ENCODE results near the gene PPP1R11. TPM values are rescaled to one million over a fixed set of nuclear protein-coding genes. Genes with fewer than 3 reads are reported as not detected.
A peak's percentile ranks its signal among the peaks of the same experiment; 100 is the strongest.

Gene PPP1R11
- total and polyA plus RNA-seq, 4 donors = 19.6 to 97.7 (median 67.0) TPM

DNA sequence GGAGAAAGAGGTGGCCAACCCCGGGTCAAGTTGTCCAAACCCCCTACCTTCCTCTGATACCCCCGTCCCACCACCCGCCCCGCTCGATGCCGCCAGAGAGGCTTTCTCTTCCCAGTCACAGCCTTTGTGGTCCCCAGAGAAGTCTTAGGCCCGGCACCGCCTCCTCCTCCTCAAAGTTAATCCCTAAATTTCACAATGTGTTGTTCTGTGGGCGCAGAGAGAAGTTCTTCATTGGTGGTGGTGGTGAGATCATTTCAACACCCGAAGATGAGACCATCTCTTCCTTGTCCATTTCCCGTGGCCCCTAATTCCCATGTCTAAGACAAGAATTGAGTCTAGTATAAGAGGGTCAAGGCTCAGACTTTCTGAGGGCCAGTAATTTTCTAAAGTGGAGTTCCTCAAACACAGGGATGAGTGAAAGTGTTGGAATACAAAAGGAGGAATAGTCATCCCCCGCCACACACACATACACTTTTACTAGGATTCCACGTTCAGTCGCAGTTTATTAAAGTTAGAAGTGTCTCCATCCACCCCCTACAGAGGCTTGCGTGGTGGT is 35.5 kb downstream of the PPP1R11 start:
- no peak for DNase-seq (ENCODE audit: low read depth in 4 of 6, low spot score in 6 of 6)
- H3K27me3 ChIP-seq (ENCODE audit: control insufficient read depth, insufficient read depth, low read length) = peaks cover 90% of the 10 kb centered on the region

DNA sequence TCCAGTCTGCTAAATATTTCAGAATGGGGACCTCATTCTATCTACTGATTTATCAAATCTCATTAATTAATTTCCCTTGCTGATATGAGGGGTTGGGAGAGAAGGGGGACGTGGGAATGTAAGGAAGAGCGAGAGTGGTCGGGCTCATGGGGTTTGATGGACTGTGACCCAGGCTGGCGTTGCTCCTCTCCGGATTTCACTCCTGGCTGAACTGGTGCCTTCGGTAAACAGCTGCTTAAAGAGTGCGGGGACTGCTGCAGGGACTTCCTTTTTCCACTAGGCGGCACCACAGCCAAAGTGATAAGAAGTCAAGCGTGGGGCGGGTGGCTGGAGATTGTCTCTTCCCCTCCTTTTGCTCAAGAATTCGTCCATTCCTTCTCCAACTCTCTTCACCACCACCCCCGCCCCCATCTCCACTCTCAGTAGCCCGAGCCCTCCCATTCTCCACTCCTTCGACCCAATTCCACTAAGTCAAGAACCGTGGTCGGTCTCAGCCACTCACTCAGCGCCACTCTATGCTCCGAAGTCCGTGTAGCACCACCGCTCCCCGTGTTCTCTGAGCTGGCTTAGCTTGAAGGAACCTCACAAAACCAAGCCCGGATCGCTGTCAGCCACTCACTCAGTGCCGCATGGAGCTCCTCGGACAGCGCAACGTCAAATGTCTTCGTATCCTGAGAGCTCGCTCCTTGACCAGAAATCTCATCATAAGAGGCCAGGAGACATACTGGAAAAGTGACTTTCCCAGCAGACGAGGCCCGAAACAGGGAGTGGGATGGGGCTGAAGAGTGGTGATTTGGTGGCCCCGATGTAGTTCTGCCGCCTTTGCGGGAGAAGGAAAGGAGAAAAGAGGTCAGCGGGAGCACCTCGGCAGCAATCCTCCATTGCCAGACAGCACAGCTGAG is 36.2 kb downstream of the PPP1R11 start:
- Histone ChIP-seq H3K27ac (ENCODE audit: low read depth, low read length) (no peak overlapping the region), H3K9me3 (ENCODE audit: control insufficient read depth, insufficient read depth, low read length) (no peaks in the 10 kb centered on the region), H3K4me3 (ENCODE audit: low read depth, low read length) (peak overlapping the region; percentile 28), H3K27me3 (ENCODE audit: control insufficient read depth, insufficient read depth, low read length) (peaks cover 89% of the 10 kb centered on the region), H3K36me3 (ENCODE audit: control insufficient read depth, insufficient read depth, low read length) (no peaks in the 10 kb centered on the region), H3K4me1 (ENCODE audit: control insufficient read depth, insufficient read depth, low read length) (peaks cover 30% of the 10 kb centered on the region)
- DNase-seq (ENCODE audit: low read depth in 4 of 6, low spot score in 6 of 6) = peak in 5 of 6 donors; percentile 57 to 93 (median 77)
- WGBS (ENCODE audit: insufficient coverage) = 6% methylated on average over 31 of the region's 36 CpGs

More for the DNA sequence above, 35.5 kb downstream of the PPP1R11 start:
- Histone ChIP-seq H3K27ac (ENCODE audit: low read depth, low read length) (no peak overlapping the region), H3K4me1 (ENCODE audit: control insufficient read depth, insufficient read depth, low read length) (peaks cover 30% of the 10 kb centered on the region), H3K36me3 (ENCODE audit: control insufficient read depth, insufficient read depth, low read length) (no peaks in the 10 kb centered on the region), H3K4me3 (ENCODE audit: low read depth, low read length) (peak overlapping the region; percentile 19), H3K9me3 (ENCODE audit: control insufficient read depth, insufficient read depth, low read length) (no peaks in the 10 kb centered on the region)
- no CpG with 5 or more reads among the region's 15 CpGs for WGBS (ENCODE audit: insufficient coverage)

DNA sequence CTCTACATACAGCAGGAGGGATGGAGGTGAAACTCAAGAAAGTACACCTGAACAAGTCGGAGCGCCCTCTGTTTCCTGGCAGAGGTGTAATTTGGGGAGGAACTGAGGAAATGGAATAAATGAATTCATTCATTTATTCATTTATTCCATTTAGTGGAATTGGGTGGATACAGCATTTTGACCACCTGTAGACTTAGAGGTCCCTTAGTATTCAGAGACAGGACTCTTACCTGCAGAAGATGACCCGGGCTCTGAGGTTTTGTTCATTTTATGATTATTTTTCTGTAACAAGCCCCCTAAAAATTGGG is 36.8 kb downstream of the PPP1R11 start:
- H3K4me1 ChIP-seq (ENCODE audit: control insufficient read depth, insufficient read depth, low read length) = peaks cover 30% of the 10 kb centered on the region
- no peaks in the 10 kb centered on the region for H3K9me3 ChIP-seq (ENCODE audit: control insufficient read depth, insufficient read depth, low read length)
- no peak overlapping the region for H3K4me3 ChIP-seq (ENCODE audit: low read depth, low read length)
- no peaks in the 10 kb centered on the region for H3K36me3 ChIP-seq (ENCODE audit: control insufficient read depth, insufficient read depth, low read length)
- H3K27ac ChIP-seq (ENCODE audit: low read depth, low read length) = no peak overlapping the region
- WGBS (ENCODE audit: insufficient coverage) = no CpG with 5 or more reads among the region's 3 CpGs
- peaks cover 88% of the 10 kb centered on the region for H3K27me3 ChIP-seq (ENCODE audit: control insufficient read depth, insufficient read depth, low read length)
- DNase-seq (ENCODE audit: low read depth in 4 of 6, low spot score in 6 of 6) = no peak

DNA sequence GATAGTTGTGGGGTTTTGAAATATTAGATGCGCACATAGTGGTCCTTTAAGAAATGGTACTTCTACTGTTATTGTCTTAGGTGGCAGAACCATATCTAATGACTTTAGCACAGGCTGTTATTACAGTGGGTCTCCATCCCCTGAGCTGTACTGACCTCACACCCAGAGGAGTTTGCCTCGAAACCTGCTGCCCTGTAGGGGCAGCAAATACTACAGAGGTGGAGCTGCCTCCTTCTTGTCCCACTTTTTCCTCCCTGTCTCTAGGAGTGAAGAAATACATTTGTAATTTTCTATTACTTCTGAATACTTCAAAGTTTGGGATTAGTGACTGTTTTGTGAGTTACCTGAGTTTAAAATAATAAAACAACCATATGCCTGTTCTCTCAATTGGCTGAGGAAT is 37.7 kb downstream of the PPP1R11 start:
- H3K9me3 ChIP-seq (ENCODE audit: control insufficient read depth, insufficient read depth, low read length) = no peaks in the 10 kb centered on the region
- no peak for DNase-seq (ENCODE audit: low read depth in 4 of 6, low spot score in 6 of 6)
- H3K4me1 ChIP-seq (ENCODE audit: control insufficient read depth, insufficient read depth, low read length) = peaks cover 30% of the 10 kb centered on the region
- no peaks in the 10 kb centered on the region for H3K36me3 ChIP-seq (ENCODE audit: control insufficient read depth, insufficient read depth, low read length)
- no peak overlapping the region for H3K4me3 ChIP-seq (ENCODE audit: low read depth, low read length)
- peaks cover 85% of the 10 kb centered on the region for H3K27me3 ChIP-seq (ENCODE audit: control insufficient read depth, insufficient read depth, low read length)
- no peak overlapping the region for H3K27ac ChIP-seq (ENCODE audit: low read depth, low read length)
- no CpG with 5 or more reads among the region's 2 CpGs for WGBS (ENCODE audit: insufficient coverage)

DNA sequence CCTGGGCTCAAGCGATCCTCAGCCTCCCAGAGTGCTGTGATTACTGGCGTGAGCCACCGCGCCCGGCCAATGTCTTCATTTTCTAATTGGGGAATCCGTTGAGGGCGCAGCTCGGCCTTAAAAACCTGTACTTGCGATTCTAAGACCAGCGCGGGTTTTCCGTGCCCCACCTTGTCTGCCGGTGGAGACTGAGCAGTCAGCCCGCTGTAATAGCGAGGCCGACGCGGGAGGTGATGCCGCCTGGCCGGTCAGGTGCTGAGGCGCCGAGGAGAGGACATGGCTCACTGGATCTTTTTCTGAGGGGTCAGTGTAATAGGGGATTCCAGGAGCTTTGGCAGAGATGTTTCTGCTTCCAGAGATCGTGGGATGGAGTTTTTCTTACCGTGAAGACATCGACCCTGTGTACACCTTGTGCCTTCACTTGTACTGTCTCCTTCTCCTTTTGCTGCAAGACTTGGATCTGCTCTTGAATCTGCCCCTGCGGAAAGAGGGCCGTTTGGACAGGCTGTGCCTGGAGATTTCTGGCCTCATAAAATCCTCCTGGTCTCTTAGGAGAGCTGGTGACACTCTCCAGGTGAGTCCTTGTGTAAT is 44.4 kb downstream of the PPP1R11 start:
- WGBS (ENCODE audit: insufficient coverage) = 46% methylated on average over 27 of the region's 27 CpGs
- no peaks in the 10 kb centered on the region for H3K4me1 ChIP-seq (ENCODE audit: control insufficient read depth, insufficient read depth, low read length)
- peaks cover 67% of the 10 kb centered on the region for H3K27me3 ChIP-seq (ENCODE audit: control insufficient read depth, insufficient read depth, low read length)
- no peak overlapping the region for H3K27ac ChIP-seq (ENCODE audit: low read depth, low read length)
- H3K36me3 ChIP-seq (ENCODE audit: control insufficient read depth, insufficient read depth, low read length) = no peaks in the 10 kb centered on the region
- no peaks in the 10 kb centered on the region for H3K9me3 ChIP-seq (ENCODE audit: control insufficient read depth, insufficient read depth, low read length)
- DNase-seq (ENCODE audit: low read depth in 4 of 6, low spot score in 6 of 6) = no peak
- H3K4me3 ChIP-seq (ENCODE audit: low read depth, low read length) = no peak overlapping the region

DNA sequence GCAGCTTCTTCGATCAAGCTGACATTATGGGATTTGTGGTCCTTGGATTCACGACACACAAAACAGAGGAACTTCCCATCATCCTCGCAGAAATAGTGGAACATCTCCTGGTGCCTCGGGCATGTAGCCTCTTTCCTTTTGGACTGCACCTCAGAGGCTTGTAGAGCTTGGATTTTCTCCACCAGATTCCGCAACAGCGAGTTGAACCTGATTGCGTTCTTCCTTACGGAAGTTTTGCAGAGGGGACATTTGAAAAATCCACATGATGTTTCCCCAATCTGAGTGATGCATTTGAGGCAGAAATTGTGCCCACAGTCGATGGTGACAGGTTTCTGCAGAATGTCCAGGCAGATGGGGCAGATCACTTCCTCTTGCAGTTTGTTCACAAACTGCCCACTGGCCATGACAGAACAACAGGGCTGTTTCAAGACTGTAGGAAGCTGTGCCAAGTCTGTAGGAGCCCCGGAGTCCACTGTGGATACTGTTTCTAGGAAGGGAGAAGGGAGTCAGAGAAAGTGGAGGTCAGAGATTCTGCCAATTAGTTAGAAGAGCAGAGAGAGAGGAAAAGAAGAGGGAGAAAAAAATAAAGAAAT is 45.5 kb downstream of the PPP1R11 start:
- peaks cover 60% of the 10 kb centered on the region for H3K27me3 ChIP-seq (ENCODE audit: control insufficient read depth, insufficient read depth, low read length)

DNA sequence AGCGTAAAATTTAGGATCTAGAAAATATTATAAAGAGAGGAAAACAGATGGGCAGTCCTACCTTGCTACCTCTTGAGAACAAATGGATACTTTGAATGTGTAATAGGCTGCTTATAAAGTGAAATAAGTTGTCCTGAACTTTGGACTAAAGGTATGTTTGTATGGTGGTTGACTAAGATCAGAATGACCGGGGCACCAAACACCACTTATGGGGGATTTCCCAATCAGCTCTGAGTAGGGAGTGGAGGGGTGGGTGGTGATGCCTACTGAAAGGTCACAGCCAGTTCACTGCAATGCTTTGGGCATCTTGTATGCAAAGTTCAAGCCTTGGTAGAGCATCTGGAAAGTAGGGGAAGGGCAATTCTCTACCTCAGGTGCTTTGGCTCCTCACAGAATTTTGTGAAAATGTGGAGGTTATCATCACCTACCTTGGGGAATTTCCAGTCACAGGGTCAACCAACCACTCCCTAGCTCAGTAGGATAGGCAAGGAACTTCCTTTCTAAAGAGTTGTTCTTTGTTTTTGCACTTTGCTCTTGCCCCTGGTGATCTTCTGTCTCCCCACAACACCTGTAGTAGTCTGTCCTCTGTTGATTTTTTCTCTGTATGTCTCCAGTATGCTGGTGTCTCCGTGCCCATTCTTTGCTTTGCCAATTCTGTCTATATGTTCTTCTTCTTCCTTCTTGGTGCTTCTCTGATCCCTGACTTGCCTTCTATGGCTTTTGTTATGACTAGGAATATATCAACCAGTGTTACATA is 46.2 kb downstream of the PPP1R11 start, which contains the start of gene TRIM31:
TSS of gene TRIM31 (minus strand) at position 88 of the 757 bp plus-strand sequence. CDS start 285 bp downstream, outside the sequence.
- H3K27ac ChIP-seq (ENCODE audit: low read depth, low read length) = no peak within 1 kb of the TSS
- H3K4me1 ChIP-seq (ENCODE audit: control insufficient read depth, insufficient read depth, low read length) = no peaks in the 10 kb centered on the region
- H3K36me3 ChIP-seq (ENCODE audit: control insufficient read depth, insufficient read depth, low read length) = no peaks in the 10 kb centered on the region
- peaks cover 55% of the 10 kb centered on the region for H3K27me3 ChIP-seq (ENCODE audit: control insufficient read depth, insufficient read depth, low read length)
- no peak for DNase-seq (ENCODE audit: low read depth in 4 of 6, low spot score in 6 of 6)
- no peak within 1 kb of the TSS for H3K4me3 ChIP-seq (ENCODE audit: low read depth, low read length)
- H3K9me3 ChIP-seq (ENCODE audit: control insufficient read depth, insufficient read depth, low read length) = no peaks in the 10 kb centered on the region
- WGBS (ENCODE audit: insufficient coverage) = 62% methylated on average over 2 of the region's 3 CpGs

More for the DNA sequence above, 45.5 kb downstream of the PPP1R11 start:
- Histone ChIP-seq H3K9me3 (ENCODE audit: control insufficient read depth, insufficient read depth, low read length) (no peaks in the 10 kb centered on the region), H3K4me3 (ENCODE audit: low read depth, low read length) (no peak overlapping the region), H3K36me3 (ENCODE audit: control insufficient read depth, insufficient read depth, low read length) (no peaks in the 10 kb centered on the region), H3K4me1 (ENCODE audit: control insufficient read depth, insufficient read depth, low read length) (no peaks in the 10 kb centered on the region), H3K27ac (ENCODE audit: low read depth, low read length) (no peak overlapping the region)
- DNase-seq (ENCODE audit: low read depth in 4 of 6, low spot score in 6 of 6) = no peak
- 76% methylated on average over 10 of the region's 10 CpGs for WGBS (ENCODE audit: insufficient coverage)

DNA sequence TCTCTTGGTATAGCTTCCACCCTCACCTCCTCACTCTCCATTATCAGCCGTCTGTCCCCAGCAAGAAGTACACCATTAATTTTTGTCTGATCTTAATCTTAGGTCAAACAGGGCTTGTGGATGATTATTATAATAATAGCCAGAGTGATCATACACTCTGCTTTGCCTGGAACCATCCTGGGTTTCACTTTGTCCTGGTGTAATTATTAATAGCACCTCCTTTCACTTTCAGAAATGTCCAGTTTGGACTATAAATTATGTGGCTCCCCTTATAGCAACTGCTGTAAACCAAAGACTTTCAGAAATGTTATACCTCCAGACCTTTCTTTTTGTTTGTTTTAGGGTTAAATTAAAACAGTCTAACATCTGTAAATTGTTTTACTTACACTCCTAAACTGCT is 46.8 kb downstream of the PPP1R11 start:
- H3K27me3 ChIP-seq (ENCODE audit: control insufficient read depth, insufficient read depth, low read length) = peaks cover 50% of the 10 kb centered on the region
- H3K9me3 ChIP-seq (ENCODE audit: control insufficient read depth, insufficient read depth, low read length) = no peaks in the 10 kb centered on the region
- no peaks in the 10 kb centered on the region for H3K4me1 ChIP-seq (ENCODE audit: control insufficient read depth, insufficient read depth, low read length)
- H3K4me3 ChIP-seq (ENCODE audit: low read depth, low read length) = no peak overlapping the region
- H3K36me3 ChIP-seq (ENCODE audit: control insufficient read depth, insufficient read depth, low read length) = no peaks in the 10 kb centered on the region
- no CpG with 5 or more reads among the region's 1 CpG for WGBS (ENCODE audit: insufficient coverage)
- DNase-seq (ENCODE audit: low read depth in 4 of 6, low spot score in 6 of 6) = no peak
- H3K27ac ChIP-seq (ENCODE audit: low read depth, low read length) = no peak overlapping the region

DNA sequence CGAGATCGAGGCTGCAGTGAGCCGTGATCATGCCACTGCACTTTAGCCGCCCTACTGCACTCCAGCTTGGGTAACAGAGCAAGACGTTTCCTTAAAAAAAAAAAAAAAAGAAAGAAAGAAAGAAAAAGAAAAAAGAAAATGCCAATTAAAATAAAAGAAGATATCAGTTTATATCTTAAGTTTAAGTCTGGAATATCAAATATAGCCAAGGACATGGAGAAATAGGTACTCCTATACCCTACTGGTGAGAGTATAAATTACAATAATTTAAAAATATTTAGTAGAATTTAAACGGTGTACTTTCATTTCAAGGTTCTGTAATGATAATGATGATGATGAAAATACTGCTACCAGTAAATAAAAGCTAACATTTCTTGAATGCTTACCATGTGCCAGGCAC is 49.7 kb downstream of the PPP1R11 start:
- Histone ChIP-seq H3K36me3 (ENCODE audit: control insufficient read depth, insufficient read depth, low read length) (no peaks in the 10 kb centered on the region), H3K9me3 (ENCODE audit: control insufficient read depth, insufficient read depth, low read length) (no peaks in the 10 kb centered on the region), H3K4me3 (ENCODE audit: low read depth, low read length) (no peak overlapping the region), H3K4me1 (ENCODE audit: control insufficient read depth, insufficient read depth, low read length) (no peaks in the 10 kb centered on the region), H3K27ac (ENCODE audit: low read depth, low read length) (no peak overlapping the region), H3K27me3 (ENCODE audit: control insufficient read depth, insufficient read depth, low read length) (peaks cover 30% of the 10 kb centered on the region)
- no CpG with 5 or more reads among the region's 6 CpGs for WGBS (ENCODE audit: insufficient coverage)
- DNase-seq (ENCODE audit: low read depth in 4 of 6, low spot score in 6 of 6) = no peak

All from spinal cord (tissue), 10 donors.